ENCODE measurements around the gene CDC42BPA.

The CDC42BPA gene

GRCh38 chr1:226989085-226989920 lies 329.0 kb downstream of the CDC42BPA start:
- Mint-ChIP-seq H3K9me3 (no peaks in the 10 kb centered on the region), H3K4me1 (peaks cover 22% of the 10 kb centered on the region), H3K4me3 (peak overlapping the region; percentile 28), H3K27ac (peak overlapping the region; percentile 81), H3K36me3 (peaks cover 33% of the 10 kb centered on the region), H3K27me3 (no peaks in the 10 kb centered on the region)
- no peak for ATAC-seq

DNA sequence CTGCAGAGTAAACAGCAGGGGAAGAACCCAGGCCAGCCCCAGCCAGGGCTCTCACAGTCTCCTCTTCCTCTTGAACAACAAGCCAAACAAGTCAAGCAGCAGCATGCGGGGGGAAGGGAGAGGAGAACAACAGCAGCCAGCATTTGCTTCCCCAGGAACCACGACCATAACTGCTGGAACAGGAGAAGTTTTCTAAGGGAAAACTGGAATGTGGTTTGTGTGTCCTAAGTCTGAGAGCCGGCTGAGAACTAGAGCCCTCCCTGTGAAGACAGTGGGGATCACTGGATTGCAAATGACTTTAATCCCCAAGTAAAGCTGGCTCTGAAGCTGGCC lies 330.0 kb downstream of the CDC42BPA start:
- Mint-ChIP-seq H3K36me3 (peaks cover 37% of the 10 kb centered on the region), H3K27me3 (no peaks in the 10 kb centered on the region), H3K27ac (peak overlapping the region; percentile 81), H3K9me3 (no peaks in the 10 kb centered on the region), H3K4me3 (no peak overlapping the region), H3K4me1 (peaks cover 16% of the 10 kb centered on the region)
- no peak for ATAC-seq

GRCh38 chr1:226987623-226988333 lies 330.5 kb downstream of the CDC42BPA start:
- ATAC-seq, result no peak
- H3K27me3 Mint-ChIP-seq, result no peaks in the 10 kb centered on the region
- H3K4me3 Mint-ChIP-seq, result no peak overlapping the region
- peak overlapping the region; percentile 81 for H3K27ac Mint-ChIP-seq
- peaks cover 16% of the 10 kb centered on the region for H3K4me1 Mint-ChIP-seq
- peaks cover 42% of the 10 kb centered on the region for H3K36me3 Mint-ChIP-seq
- no peaks in the 10 kb centered on the region for H3K9me3 Mint-ChIP-seq

DNA sequence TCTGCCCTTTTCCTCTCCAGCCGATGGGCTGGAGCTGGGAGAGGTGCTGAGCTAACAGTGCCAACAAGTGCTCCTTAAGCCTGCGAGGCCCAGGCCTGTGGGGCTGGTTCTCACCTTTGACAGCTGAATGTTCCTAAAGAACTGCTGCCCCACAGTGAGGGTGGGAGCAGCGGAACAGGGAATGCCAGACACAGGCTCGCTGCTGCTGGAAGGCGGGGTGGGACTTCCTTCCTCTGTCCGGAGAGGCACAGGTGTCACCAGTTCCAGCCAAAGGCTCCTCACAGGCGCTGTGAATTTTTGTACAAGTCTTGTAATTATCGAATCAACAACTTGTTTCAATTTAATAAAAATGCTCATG lies 331.1 kb downstream of the CDC42BPA start:
- no peak overlapping the region for H3K4me3 Mint-ChIP-seq
- no peak for ATAC-seq
- no peaks in the 10 kb centered on the region for H3K9me3 Mint-ChIP-seq
- peak overlapping the region; percentile 81 for H3K27ac Mint-ChIP-seq
- no peaks in the 10 kb centered on the region for H3K27me3 Mint-ChIP-seq
- H3K4me1 Mint-ChIP-seq, result peaks cover 16% of the 10 kb centered on the region
- peaks cover 46% of the 10 kb centered on the region for H3K36me3 Mint-ChIP-seq

GRCh38 chr1:226986496-226987178 lies 331.7 kb downstream of the CDC42BPA start:
- peaks cover 51% of the 10 kb centered on the region for H3K36me3 Mint-ChIP-seq
- peaks cover 16% of the 10 kb centered on the region for H3K4me1 Mint-ChIP-seq
- no peaks in the 10 kb centered on the region for H3K27me3 Mint-ChIP-seq
- H3K27ac Mint-ChIP-seq, result peak overlapping the region; percentile 81
- no peaks in the 10 kb centered on the region for H3K9me3 Mint-ChIP-seq
- no peak for ATAC-seq
- no peak overlapping the region for H3K4me3 Mint-ChIP-seq

DNA sequence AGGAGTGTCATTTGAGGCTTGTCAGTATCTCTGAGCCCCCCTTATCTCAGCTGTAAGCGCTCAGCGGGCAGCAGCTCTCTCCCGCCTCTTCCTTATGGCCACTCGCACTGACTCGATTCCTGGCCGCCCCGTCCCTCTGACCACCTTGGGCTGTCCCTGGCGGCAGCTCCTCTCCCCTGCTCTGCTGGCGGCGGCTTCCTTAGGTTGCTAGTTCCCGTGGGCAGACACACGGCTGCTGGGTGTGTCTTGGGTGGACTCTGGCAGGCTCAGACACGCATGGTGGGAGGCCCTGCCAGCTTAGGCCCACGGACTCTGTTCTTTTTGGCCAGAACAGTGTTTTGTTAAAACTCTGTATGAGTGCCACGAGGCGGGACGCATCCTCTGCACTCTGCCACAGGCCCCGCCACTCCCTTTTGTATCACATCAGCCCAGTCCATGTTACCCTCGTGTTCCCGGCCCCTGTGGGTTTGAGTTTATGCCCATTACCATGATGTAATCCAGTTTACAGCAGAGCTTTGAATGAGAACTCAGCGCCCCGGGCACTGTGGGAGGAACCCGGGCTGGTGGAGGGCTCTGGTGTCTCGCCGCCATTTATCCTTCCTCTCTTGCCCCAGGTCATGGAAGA lies 332.3 kb downstream of the CDC42BPA start:
- Mint-ChIP-seq H3K4me3 (no peak overlapping the region), H3K36me3 (peaks cover 51% of the 10 kb centered on the region), H3K27ac (no peak overlapping the region), H3K27me3 (no peaks in the 10 kb centered on the region), H3K9me3 (no peaks in the 10 kb centered on the region), H3K4me1 (peaks cover 16% of the 10 kb centered on the region)
- ATAC-seq, result no peak

DNA sequence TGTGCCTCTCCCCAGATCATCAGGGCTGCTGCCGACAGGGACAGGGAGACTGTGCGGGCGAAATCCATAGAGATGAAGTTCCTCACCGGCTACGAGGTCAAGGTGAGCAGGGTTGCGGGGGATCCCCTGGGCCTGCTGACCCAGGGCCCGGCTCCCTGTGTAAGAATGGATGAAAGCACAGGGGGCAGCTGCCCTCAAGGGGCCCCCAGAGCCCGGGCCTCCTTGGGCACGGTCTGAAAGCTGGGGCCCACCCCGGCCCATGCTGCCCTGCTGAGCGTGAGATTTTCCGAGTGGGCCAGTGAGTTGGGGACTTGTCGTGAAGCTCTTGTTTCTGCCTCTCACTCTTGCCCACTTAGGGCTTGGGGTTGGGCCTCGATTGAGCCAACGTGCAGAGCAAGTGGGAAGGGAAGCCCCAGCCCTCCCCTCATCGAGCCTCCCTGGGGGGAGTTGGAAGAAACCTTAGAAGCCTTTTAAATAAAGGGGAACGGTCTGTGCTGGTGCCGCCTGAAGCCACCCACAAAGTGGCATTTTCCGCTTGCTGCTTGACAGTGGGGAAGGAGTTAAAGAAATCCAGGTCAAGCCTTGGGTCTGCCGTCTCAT lies 333.0 kb downstream of the CDC42BPA start:
- Mint-ChIP-seq H3K9me3 (no peaks in the 10 kb centered on the region), H3K36me3 (peaks cover 51% of the 10 kb centered on the region), H3K27me3 (no peaks in the 10 kb centered on the region), H3K4me1 (peaks cover 12% of the 10 kb centered on the region), H3K4me3 (no peak overlapping the region), H3K27ac (no peak overlapping the region)
- ATAC-seq, result no peak

- ATAC-seq, result no peak
- H3K36me3 Mint-ChIP-seq, result peaks cover 51% of the 10 kb centered on the region
- H3K9me3 Mint-ChIP-seq, result no peaks in the 10 kb centered on the region
- peak overlapping the region; percentile 26 for H3K27ac Mint-ChIP-seq
- no peak overlapping the region for H3K4me3 Mint-ChIP-seq
- H3K4me1 Mint-ChIP-seq, result peaks cover 6% of the 10 kb centered on the region
- H3K27me3 Mint-ChIP-seq, result no peaks in the 10 kb centered on the region
These were observed 333.6 kb downstream of the CDC42BPA start for GRCh38 chr1:226984521-226985238.

DNA sequence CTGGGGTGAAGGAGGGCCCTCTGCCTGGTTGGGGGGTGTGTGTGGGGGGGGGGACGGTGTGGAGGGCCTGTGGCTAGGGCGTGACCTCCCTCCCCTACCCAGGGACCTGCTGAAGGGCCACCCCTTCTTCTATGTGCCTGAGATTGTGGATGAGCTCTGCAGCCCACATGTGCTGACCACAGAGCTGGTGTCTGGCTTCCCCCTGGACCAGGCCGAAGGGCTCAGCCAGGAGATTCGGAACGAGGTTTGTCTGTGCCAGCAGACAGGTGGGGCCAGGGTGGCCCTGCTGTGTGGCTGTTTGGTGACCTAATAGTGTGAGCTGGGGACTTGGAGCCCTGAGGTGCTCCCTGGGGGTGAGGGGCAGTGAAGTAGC lies 334.3 kb downstream of the CDC42BPA start:
- no peak for ATAC-seq
- Mint-ChIP-seq H3K4me3 (no peak overlapping the region), H3K27me3 (no peaks in the 10 kb centered on the region), H3K36me3 (peaks cover 52% of the 10 kb centered on the region), H3K9me3 (no peaks in the 10 kb centered on the region), H3K27ac (peak overlapping the region; percentile 26), H3K4me1 (no peaks in the 10 kb centered on the region)

GRCh38 chr1:226983247-226983991 lies 334.9 kb downstream of the CDC42BPA start:
- Mint-ChIP-seq H3K27ac (peak overlapping the region; percentile 26), H3K4me1 (no peaks in the 10 kb centered on the region), H3K9me3 (no peaks in the 10 kb centered on the region), H3K36me3 (peaks cover 58% of the 10 kb centered on the region), H3K27me3 (no peaks in the 10 kb centered on the region), H3K4me3 (no peak overlapping the region)
- no peak for ATAC-seq

DNA sequence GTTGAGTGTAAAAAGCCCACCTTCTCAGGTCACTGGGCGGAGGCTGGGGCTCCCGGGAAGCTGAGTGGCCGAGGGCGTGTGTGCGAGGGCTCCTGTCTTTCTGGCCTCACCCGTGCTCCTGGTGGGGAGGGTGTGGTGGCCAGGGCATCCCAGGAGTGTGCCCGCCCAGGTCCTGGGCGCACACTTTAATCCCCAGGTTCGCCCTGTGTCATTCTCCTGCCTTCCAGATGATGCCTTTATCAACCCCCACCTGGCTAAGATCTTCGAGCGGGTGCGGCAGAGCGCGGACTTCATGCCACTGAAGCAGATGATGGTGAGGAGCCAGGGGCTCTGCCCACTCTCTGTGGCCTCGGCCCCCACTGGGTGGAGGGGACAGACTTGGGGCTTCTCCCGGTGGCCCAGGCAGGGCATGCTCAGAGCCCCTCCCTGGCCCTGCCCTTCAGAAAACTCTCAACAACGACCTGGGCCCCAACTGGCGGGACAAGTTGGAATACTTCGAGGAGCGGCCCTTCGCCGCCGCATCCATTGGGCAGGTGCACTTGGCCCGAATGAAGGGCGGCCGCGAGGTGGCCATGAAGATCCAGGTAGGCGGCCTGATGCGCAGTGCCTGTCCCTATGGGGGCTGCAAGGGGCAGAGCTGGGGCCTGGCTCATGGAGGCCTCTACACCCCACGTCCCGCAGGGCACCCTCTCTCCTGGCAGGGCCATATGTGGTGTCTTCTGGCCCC lies 335.7 kb downstream of the CDC42BPA start:
- peaks cover 65% of the 10 kb centered on the region for H3K36me3 Mint-ChIP-seq
- ATAC-seq, result no peak

GRCh38 chr1:226981838-226982237 lies 336.5 kb downstream of the CDC42BPA start:
- Mint-ChIP-seq H3K4me3 (no peak overlapping the region), H3K9me3 (no peaks in the 10 kb centered on the region), H3K36me3 (peaks cover 59% of the 10 kb centered on the region), H3K4me1 (no peaks in the 10 kb centered on the region), H3K27ac (no peak overlapping the region), H3K27me3 (no peaks in the 10 kb centered on the region)
- ATAC-seq, result no peak

More for the DNA sequence above, 335.7 kb downstream of the CDC42BPA start:
- H3K4me3 Mint-ChIP-seq, result no peak overlapping the region
- H3K27me3 Mint-ChIP-seq, result no peaks in the 10 kb centered on the region
- no peaks in the 10 kb centered on the region for H3K9me3 Mint-ChIP-seq
- H3K4me1 Mint-ChIP-seq, result no peaks in the 10 kb centered on the region
- H3K27ac Mint-ChIP-seq, result no peak overlapping the region

DNA sequence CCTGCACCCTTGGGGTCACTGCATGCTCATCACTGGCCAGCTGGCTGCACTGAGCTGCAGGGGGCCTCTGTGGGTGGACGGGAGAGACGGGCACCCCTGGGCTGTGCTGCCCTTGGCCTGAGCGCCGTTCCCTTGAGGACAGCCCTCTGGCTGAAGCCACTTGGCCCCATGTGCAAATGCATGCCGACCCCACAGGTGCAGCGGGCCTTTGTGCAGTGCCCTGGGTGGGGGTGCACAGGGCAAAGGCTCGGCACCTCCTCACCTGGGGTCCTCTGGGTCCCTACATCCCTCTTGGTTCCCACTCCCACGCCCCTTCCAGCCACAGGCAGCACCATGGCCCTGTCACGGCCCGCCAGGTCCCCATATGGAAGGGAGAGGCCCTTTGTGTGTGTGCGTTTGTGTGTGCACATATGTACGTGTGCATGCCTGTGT lies 336.9 kb downstream of the CDC42BPA start:
- H3K4me3 Mint-ChIP-seq, result no peak overlapping the region
- H3K27ac Mint-ChIP-seq, result no peak overlapping the region
- H3K36me3 Mint-ChIP-seq, result peaks cover 55% of the 10 kb centered on the region
- H3K9me3 Mint-ChIP-seq, result no peaks in the 10 kb centered on the region
- H3K27me3 Mint-ChIP-seq, result no peaks in the 10 kb centered on the region
- H3K4me1 Mint-ChIP-seq, result no peaks in the 10 kb centered on the region
- no peak for ATAC-seq

All from stimulated activated memory B cell treated with anti-CD40 and anti-IgM and Interleukin-4, amounts not matched to agents 10 μg/mL and 1 μg/mL and 100 μg/mL, for 72 hours (primary cell).